ENCODE data around the gene TMPRSS4. TPM values are rescaled to one million over a fixed set of nuclear protein-coding genes. Genes with fewer than 3 reads are reported as not detected.

Gene TMPRSS4
- total RNA-seq, 1 donor from 2014 or later, result 7.9 TPM

DNA sequence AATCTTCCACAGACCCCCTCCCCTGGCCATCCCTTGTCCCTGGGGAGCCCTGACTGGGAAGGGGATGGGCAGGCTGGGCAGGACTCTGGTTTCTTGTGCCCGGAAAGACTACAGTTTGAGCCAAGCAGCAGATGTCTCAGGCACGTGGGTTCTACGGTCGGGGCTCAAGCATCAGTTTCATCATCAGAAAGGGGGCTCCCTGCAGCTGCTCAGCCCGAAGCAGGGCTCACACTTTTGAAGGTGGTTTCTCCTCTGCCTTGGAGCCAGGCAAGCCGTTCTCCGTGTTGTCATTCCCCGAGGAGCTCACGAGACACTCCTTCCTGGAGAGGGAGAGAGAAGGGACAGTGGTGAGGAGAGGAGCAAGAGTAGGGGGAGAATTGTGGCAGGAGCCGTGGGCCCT is 59.9 kb downstream of the TMPRSS4 start:
- H3K4me1 ChIP-seq, result no peaks in the 10 kb centered on the region
- no peak overlapping the region for H3K27ac ChIP-seq
- H3K9me3 ChIP-seq, result no peaks in the 10 kb centered on the region
- H3K27me3 ChIP-seq (ENCODE audit: low read depth), result peaks cover 5% of the 10 kb centered on the region
- TF ChIP-seq, protein P1, sequence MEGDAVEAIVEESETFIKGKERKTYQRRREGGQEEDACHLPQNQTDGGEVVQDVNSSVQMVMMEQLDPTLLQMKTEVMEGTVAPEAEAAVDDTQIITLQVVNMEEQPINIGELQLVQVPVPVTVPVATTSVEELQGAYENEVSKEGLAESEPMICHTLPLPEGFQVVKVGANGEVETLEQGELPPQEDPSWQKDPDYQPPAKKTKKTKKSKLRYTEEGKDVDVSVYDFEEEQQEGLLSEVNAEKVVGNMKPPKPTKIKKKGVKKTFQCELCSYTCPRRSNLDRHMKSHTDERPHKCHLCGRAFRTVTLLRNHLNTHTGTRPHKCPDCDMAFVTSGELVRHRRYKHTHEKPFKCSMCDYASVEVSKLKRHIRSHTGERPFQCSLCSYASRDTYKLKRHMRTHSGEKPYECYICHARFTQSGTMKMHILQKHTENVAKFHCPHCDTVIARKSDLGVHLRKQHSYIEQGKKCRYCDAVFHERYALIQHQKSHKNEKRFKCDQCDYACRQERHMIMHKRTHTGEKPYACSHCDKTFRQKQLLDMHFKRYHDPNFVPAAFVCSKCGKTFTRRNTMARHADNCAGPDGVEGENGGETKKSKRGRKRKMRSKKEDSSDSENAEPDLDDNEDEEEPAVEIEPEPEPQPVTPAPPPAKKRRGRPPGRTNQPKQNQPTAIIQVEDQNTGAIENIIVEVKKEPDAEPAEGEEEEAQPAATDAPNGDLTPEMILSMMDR (IDR thresholded peaks at IDR 0.05), result no peak
- DNase-seq, result no peak
- no peak for ATAC-seq
- intact Hi-C loops (cut with DNase I), result no loop called here
- H3K4me3 ChIP-seq, result no peak overlapping the region
- H3K36me3 ChIP-seq, result peaks cover 5% of the 10 kb centered on the region

DNA sequence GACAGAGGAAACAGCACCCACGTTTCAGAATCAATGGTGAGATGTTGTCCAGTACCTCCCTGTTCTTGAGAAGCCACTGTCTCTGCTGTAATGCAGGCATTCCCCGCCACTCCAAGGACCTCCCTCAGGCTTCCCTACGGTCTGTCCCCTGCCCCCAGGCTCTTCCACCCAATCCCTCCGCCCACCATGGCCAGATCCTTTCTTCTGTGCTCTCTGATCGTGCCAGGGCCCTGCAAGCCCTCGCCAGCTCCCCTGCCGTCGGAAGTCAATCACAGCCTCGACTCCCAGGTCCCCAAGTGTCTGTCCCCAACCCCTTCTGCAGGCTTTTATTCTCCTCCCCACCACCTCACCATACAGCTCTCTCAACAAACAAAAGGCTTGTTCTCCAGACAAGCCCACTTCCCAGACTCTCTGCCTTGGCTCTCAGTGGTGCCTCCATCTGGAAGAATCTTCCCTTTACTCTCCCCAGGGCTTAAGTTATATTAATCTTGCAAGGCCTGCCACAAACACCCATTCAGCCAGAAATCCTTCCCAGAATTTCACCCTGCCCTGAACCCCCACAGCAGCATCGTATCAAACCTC is 62.1 kb downstream of the TMPRSS4 start:
- Histone ChIP-seq H3K4me1 (no peaks in the 10 kb centered on the region), H3K27ac (no peak overlapping the region), H3K36me3 (peaks cover 5% of the 10 kb centered on the region), H3K4me3 (no peak overlapping the region), H3K9me3 (no peaks in the 10 kb centered on the region), H3K27me3 (ENCODE audit: low read depth) (peaks cover 19% of the 10 kb centered on the region)
- no peak for DNase-seq
- no peak for ATAC-seq
- intact Hi-C loops (cut with DNase I), result no loop called here
- TF ChIP-seq, protein P1 (IDR thresholded peaks at IDR 0.05), result no peak

DNA sequence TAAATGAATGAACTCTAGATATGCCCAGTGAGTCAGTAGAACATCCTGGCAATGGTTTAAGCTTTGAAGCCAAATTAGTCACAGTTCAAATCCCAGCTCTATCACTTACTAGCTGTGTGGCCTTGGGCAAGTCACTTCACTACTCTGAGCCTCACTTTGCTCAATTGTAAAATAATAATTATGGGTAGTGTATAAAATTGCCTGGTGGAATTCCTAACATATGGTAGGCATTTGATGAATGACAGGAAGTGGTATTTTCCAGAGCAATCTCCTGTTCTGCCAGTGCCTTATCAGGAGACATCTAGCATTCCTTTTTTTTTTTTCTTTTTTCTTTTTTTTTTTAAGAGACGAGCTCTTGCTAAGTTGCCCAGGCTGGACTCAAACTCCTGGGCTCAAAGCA is 62.7 kb downstream of the TMPRSS4 start:
- intact Hi-C loops (cut with DNase I), result no loop called here

DNA sequence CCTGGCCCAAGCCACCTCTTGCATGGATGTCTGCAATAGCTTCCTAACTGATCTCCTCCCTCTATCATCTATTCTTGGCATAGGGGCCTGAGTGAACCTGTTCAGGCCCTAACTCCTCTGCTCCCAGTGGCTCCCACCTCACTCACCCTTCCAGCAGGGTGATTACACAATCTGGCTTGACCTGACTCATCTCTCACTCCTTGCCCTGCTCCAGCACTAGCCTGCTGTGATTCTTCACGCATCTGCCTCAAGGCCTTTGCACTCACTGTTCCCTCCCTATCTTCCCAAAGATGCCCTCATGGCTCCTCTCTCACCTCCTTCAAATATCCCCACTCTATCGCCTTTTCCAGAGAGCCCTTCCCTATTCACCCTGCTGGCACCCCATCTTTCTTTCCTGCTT is 65.2 kb downstream of the TMPRSS4 start:
- peaks cover 5% of the 10 kb centered on the region for H3K36me3 ChIP-seq
- peaks cover 30% of the 10 kb centered on the region for H3K27me3 ChIP-seq (ENCODE audit: low read depth)
- H3K4me1 ChIP-seq, result no peaks in the 10 kb centered on the region
- H3K9me3 ChIP-seq, result no peaks in the 10 kb centered on the region
- H3K4me3 ChIP-seq, result no peak overlapping the region
- no peak overlapping the region for H3K27ac ChIP-seq
- TF ChIP-seq, protein P1 (IDR thresholded peaks at IDR 0.05), result no peak
- intact Hi-C loops (cut with DNase I), result no loop called here
- ATAC-seq (no peak), DNase-seq (no peak)

More for the DNA sequence above, 62.7 kb downstream of the TMPRSS4 start:
- Histone ChIP-seq H3K4me1 (no peaks in the 10 kb centered on the region), H3K27me3 (ENCODE audit: low read depth) (peaks cover 21% of the 10 kb centered on the region), H3K4me3 (no peak overlapping the region), H3K9me3 (no peaks in the 10 kb centered on the region), H3K36me3 (peaks cover 5% of the 10 kb centered on the region), H3K27ac (no peak overlapping the region)
- DNase-seq, result no peak
- TF ChIP-seq, protein P1 (IDR thresholded peaks at IDR 0.05), result no peak
- ATAC-seq, result no peak

DNA sequence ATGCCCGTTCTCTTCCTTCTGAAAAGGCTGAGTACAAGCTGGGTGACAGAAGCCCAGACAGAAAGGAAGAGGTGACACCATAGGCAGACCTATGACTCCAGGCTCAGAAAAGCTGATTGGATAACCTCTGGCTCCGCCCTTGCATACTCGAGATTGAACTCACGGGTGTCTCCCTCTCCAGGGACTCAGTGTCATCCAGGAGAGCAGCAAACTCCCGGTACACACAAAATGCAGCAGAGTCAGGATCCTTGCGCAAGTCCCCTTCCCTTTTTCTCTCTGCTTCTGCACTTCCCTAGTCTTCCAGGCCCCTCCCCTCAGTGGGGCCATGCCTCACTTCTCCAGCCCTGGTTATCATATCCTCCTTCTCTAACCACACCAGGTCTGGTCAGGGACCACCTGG is 65.9 kb downstream of the TMPRSS4 start:
- no peaks in the 10 kb centered on the region for H3K9me3 ChIP-seq
- H3K36me3 ChIP-seq, result peaks cover 2% of the 10 kb centered on the region
- intact Hi-C loops (cut with DNase I), result no loop called here
- H3K27ac ChIP-seq, result no peak overlapping the region
- no peaks in the 10 kb centered on the region for H3K4me1 ChIP-seq
- DNase-seq (peak; percentile 61), ATAC-seq (peak in 1 of 2 donors; percentile 28)
- peaks cover 30% of the 10 kb centered on the region for H3K27me3 ChIP-seq (ENCODE audit: low read depth)
- no peak overlapping the region for H3K4me3 ChIP-seq
- TF ChIP-seq, protein P1 (IDR thresholded peaks at IDR 0.05), result no peak
